ENCODE data around the gene PADI4.

The PADI4 gene

DNA sequence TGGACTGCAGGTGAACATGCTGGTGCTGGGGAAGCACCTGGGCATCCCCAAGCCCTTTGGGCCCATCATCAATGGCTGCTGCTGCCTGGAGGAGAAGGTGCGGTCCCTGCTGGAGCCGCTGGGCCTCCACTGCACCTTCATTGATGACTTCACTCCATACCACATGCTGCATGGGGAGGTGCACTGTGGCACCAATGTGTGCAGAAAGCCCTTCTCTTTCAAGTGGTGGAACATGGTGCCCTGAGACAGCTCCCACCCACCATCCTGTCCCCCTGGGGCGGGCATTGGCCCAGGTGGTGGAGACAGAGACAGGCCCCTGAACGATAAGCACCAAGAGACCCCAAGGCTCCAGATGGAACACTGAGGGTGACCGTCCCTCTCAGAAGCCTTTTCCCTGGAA, 25.2 kb upstream of the PADI4 start:
- FAIRE-seq (no peak), DNase-seq (ENCODE audit: low spot score) (no peak)

DNA sequence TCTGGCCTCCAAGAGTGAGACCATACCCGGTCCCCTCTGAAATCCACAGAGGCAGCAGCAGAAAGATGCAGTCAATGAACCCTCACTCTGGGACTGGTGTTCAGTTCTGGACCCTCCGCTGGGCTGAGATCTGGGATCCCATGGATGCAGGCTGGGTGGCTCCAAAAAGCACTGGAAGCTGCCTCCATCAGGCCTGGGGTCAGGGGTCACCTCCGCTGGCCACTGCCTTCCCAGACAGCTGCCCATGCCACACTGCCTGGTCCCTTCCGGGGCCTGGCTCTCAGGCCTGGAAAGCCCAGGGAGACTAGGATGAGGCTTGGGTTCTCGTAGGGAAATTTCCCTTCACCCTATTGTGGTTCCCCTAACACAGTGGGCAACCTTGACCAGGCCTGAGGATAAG, 21.4 kb upstream of the PADI4 start:
- DNase-seq (ENCODE audit: low spot score) (no peak), FAIRE-seq (no peak)

DNA sequence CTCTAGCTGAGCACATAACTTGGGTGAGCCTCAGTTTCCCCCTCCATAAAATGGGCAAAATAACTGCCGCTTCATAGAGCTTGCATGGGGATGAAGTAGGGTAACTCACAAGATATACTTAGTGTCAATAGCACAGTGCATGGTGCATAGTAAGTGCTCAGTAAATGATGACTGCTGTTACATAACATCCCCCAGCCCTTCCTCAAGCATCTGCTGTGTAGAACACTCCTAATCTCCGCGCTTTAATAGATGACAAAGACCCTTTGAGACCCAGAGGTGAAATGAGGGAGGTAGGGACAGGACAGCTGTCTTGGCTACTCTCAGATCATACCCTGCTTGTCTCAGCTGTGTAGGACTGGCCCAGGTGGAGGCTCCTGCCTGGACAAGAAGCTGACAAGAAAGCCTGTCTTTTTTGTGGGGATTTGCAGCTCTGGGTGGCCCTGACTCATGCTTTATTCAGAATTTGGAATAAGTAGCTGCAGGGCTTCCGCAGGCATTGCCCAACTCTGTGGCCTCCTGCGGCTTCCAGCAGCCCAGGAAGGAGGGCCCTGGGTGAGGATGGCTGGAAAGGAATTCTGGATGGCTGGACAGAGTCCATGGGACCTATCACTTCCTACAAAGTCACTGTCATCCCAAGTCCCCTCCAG, 20.7 kb upstream of the PADI4 start:
- FAIRE-seq: no peak
- peak; percentile 66 for DNase-seq (ENCODE audit: low spot score)

GRCh38 chr1:17289721-17290120, 18.3 kb upstream of the PADI4 start:
- no peak for DNase-seq (ENCODE audit: low spot score)
- FAIRE-seq: no peak

- FAIRE-seq (no peak), DNase-seq (ENCODE audit: low spot score) (no peak)
These were observed 17.4 kb upstream of the PADI4 start for GRCh38 chr1:17290553-17290952.

DNA sequence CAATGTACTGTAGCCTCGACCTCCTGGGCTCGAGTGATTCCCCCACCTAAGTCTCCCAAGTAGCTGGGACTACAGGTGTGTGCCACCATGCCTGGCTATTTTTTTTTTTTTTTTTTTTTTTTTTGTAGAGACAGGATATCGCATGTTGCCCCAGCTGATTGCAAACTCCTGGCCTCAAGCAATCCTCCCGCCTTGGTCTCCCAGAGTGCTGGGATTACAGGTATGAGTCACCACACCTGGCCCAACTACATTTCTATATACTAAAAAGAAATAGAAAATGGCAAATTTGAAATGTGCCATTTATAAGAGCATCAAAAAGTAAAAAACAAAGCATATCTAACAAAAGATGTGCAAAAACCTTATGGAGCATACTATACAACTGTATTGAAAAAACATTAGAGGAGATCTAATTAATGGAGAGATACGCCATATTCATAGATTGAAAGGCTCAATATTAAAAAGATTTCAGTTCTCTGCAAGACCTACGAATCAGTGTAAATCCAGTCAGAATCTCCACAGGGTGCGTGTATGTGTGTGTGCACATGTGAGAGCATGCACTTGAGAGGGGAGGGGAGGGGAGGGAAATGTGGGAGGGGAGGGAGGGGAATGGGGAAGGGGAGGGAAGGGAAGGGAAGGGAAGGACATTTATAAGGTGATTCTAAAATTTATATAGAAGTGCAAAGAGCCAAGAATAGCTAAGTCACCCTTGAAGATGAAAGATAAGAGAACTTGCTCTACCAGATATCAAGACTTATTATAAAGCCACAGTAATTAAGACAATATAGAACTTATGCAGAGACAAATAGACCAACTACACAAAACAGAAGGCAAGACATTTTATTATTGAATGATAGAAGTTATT, 15.5 kb upstream of the PADI4 start:
- FAIRE-seq (no peak), DNase-seq (ENCODE audit: low spot score) (no peak)

- no peak for FAIRE-seq
- no peak for DNase-seq (ENCODE audit: low spot score)
These were observed 14.1 kb upstream of the PADI4 start for GRCh38 chr1:17293681-17294425.

DNA sequence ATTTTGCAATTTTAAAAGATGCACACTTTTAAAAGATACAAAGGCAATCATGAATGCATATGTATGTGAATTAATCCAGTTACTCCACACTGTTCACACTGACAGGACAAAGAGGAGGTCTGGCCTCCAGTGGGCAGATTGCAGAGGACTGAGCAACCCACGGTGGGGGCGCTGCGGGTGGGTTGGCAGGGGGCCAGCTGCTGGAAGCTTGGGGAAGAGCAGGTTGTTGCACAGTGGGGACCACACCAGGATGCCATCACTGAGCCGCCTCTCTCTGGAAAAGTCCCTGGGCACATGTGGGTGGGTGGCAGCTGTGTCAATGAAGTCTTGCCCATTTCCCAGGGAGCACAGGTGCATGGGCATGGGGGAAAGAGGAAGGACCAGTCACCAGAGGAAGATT, 12.7 kb upstream of the PADI4 start:
- no peak for FAIRE-seq
- no peak for DNase-seq (ENCODE audit: low spot score)

DNA sequence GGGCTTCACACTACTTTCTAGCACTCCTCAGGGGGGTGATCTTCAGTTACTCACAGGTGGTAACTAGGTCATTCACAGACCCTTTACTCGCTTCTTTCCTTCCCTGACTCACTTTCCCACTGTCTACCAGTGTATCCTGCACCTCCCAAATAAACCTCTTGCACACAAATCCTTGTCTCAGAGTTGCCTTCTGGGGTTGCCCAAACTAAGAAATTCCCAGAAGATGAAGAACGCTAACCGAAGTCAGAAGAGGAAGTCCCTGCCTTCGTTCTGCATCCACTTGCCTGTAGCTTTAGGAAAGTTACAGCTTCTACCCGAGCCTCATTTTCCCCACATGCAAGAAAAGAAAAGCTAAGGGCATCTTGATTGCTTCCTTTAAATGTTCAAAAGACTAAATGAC, 11.9 kb upstream of the PADI4 start:
- no peak for DNase-seq (ENCODE audit: low spot score)
- FAIRE-seq: no peak

DNA sequence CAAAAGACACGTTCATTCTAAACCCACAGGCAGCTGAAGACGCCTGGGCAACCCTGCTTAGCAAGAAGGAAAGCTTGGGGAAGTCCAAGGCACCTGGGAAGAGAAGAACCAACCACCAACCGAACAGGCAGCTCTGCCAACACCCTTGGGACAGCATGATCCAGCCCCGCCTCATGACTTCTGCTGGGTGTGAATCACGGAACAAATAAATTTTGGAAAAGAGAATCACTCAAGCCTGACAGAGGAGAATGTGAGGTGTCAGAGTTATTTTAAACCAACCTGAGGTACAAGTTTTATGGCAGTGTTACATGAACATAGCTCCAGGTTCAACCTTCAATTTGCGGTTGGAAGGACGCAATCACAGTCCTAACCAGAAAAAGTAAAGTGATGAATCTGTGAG, 10.0 kb upstream of the PADI4 start:
- DNase-seq (ENCODE audit: low spot score): no peak
- no peak for FAIRE-seq

GRCh38 chr1:17301767-17302166, 6.2 kb upstream of the PADI4 start:
- DNase-seq (ENCODE audit: low spot score): no peak
- FAIRE-seq: no peak

- DNase-seq (ENCODE audit: low spot score): no peak
- no peak for FAIRE-seq
These were observed 3.7 kb upstream of the PADI4 start for GRCh38 chr1:17304151-17304825.

DNA sequence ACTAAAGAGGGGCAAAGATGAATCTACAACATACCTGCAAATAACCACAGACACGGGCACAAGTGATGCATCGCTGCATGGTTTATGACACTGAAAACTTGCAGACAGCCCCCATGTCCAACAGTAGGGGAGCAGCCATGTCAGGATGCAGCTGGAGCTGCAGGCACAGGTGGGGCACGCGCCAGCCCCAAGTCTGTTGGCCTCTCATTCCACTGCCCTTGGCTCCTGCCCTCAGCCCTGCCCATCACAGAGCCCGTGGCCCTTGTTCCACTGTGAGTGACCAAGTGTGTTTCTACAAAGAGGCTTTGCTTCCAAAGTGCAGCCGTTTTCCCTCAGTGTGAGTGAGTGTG, 3.2 kb upstream of the PADI4 start:
- DNase-seq (ENCODE audit: low spot score) (no peak), FAIRE-seq (no peak)

DNA sequence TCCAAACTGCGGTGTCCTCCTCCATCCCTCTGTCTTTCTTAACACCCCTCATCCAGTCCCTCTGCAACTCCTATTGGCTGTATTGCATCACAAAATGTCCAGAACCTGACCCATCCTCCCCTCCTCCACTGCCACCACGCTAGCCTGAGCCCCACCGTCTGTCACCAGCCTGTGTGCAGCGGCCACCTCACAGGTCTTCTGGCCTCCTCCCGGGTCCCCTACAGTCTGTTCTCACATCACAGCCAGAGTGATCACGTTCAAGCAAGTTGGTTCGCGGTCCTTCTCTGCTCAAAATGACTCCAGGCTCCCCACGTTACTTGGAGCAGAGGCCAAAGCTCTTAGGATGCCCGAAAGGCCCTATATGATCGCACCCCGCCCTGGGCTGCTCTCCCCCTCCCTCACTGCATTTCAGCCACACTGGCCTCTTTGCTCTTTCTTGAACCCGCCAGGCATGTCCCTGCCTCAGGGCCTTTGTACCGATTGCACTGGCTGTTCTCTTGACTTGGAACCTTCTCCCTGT, 2.4 kb upstream of the PADI4 start:
- FAIRE-seq (no peak), DNase-seq (ENCODE audit: low spot score) (no peak)

DNA sequence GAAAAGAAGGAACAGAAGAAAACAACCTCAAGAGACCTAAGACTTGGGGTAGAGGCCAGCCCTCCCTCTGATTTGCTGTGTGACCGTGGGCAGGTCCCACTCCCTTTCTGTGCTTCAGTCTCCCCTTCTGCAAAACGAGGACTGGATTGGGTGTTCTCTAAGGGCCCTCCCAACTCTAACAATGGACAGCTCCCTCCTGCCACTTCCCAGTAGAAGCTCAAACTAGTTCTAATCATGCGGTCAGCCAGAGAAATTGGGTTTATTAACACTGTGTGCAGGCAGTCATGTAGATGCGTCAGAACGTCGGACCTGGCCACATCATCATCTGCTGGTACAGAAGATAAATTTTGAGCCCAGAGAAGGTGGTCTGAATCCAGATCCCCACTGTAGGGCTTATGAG, 1.6 kb upstream of the PADI4 start:
- FAIRE-seq (no peak), DNase-seq (ENCODE audit: low spot score) (no peak)

DNA sequence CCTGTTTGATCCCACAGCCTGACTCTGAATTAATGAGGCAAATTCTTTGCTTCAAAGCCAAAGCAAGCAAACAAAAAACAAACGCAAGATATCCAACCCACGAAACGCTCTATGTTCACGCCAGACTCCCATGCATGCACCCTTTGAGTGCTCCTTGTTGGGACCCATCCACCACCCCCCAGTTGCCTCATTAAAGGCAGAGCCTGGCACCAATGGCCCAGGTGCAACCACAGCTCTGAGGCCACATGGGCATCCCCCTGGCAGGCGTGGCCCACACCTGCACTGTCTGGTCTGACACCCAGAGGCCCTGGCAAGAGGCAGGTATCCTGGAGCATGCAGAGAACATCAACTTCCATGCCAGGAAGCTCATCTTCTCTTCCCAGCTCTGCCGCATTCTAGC, 1.1 kb upstream of the PADI4 start:
- FAIRE-seq (no peak), DNase-seq (ENCODE audit: low spot score) (no peak)

DNA sequence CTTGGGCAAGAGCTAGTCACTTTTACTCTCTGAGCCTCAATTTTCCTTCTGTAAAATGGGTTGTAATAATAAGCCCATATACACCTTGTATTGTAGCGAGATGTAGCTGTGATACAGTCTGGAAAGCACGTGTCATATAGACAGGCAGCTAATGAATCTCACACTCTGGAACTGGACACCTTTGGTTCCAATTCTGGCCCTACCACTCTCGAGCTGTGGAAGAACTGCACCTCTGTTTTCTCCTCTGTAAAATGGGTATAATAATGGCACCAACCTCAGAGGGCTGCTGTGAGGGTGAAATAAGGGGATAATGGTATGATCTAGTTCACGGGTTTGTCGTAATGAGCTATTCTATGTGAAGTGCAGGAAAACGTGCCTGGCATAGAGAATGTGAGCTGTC, 668 bp upstream of the PADI4 start:
- no peak for FAIRE-seq
- DNase-seq (ENCODE audit: low spot score): no peak

DNA sequence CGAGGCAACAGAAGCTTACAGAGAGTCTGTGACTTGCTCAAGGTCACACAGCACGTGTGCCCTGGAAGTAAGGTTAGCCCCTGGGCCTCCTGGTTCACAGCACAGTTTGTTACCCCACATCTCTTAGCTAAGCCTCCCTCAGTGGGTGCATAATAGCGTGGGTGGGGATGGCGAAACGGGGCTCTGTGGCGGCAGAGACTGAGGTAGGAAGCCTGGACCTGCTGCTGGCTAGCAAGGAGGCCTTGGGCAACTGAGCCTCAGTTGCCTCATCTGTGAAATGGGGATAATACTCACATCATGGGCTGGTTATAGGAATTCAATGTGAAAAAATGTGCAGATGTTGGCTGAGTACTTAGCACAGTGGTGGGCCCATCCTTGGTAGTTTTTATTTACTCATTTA, 596 bp downstream of the PADI4 start:
- no peak for FAIRE-seq
- DNase-seq (ENCODE audit: low spot score): no peak

- no peak for FAIRE-seq
- no peak for DNase-seq (ENCODE audit: low spot score)
These were observed 1.6 kb downstream of the PADI4 start for GRCh38 chr1:17309426-17310067.

- FAIRE-seq (no peak), DNase-seq (ENCODE audit: low spot score) (no peak)
These were observed 2.2 kb downstream of the PADI4 start for GRCh38 chr1:17310068-17310640.

Data from urothelium cell line (cell line).